Lower leg skin (tissue), 3 donors: ENCODE data around the gene PTH2.

ENCODE experiments used
- CTCF ChIP-seq, 3 donors: fragments of 450-650 bp; IDR thresholded peaks; one replicate each; pipeline ENCODE4 v1.5.1; 2016; ENCODE audit warnings: antibody characterized with exemption in 3 of 3, mild to moderate bottlenecking in 3 of 3, moderate library complexity in 2 of 3
- POLR2A ChIP-seq, 2 donors: fragments of 450-650 bp; IDR thresholded peaks; one replicate each; pipeline ENCODE4 v1.6.1; 2016 to 2017; ENCODE audit warnings: antibody characterized with exemption in 2 of 2, mild to moderate bottlenecking in 1 of 2, moderate library complexity in 1 of 2

DNA sequence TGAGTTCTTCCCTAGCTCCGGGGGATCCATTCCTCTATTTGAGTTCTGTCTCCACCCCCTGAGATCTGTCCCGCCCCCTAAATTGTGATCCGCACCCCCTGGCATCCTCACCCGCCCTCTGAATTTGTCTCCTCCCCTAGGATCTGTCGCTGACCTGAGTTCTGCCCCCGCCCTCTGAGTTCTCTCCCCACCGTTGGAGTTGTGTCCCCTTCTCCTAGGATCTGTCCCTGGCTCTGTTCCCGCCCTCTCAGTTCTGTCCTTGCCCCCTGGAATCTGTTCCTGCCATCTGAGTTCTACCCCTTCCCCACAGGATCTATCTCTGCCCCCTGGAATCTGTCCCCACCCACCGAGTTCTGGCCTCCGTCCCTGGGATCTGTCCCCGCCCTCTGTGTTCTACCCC lies 19.1 kb upstream of the PTH2 start:
- TF ChIP-seq POLR2A (IDR thresholded peaks at IDR 0.05) (no peak), CTCF (IDR thresholded peaks at IDR 0.05) (no peak)
